ENCODE results near the gene TENT5C. TPM values are rescaled to one million over a fixed set of nuclear protein-coding genes. Genes with fewer than 3 reads are reported as not detected.

Gene TENT5C
- total and polyA plus RNA-seq, 9 of the 15 experiments (the other 6 are each of a cell fraction or from before 2014, with no cell fraction given), result 1.8 to 7.7 (median 4.0) TPM

DNA sequence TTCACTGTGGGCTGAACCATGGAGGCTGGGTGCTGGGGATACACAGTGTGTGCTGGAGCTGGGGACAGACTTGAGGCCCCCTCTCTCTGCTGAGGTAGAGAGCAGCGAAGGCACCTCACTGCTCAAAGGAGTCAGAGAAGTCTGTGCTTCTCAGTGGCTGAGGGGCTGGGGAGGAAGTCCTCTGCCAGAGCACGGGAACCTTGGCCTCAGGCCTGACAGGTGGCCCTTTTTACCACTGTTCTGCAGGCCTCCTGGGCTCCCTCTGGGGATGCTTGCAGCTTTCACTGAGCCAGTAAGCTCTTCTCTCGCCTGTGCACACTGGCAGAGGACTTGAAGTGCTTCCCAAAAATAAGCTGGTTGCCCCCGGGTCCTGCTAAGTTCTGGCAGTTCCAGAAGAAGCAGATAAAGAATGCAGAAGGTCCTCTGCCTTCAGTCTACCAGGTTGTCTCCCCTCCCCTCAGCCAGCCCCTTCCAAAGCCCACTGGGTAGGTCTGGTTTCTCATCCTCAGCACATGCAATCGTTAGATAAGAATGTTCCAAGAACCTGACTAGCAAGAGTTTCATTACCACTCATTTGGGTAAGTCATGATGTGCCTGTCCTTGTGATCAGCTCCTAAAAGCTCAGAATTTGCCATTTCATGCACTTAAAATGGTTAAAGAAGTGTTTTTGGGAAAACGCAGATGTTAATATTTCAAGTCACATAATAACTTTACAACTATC lies 53.9 kb downstream of the TENT5C start (continued):
- TF ChIP-seq SIRT6 (IDR thresholded peaks at IDR 0.05; ENCODE audit: low read depth, low read length) (no peak), HES1 (IDR thresholded peaks at IDR 0.05; ENCODE audit: low read depth) (no peak), ZBTB11 (CRISPR knock-in tag; IDR thresholded peaks at IDR 0.05) (no peak), ZNF830 (CRISPR knock-in tag; IDR thresholded peaks at IDR 0.05) (no peak), E2F5 (CRISPR knock-in tag; IDR thresholded peaks at IDR 0.05) (no peak), FOXK2 (conservative IDR thresholded peaks at IDR 0.05 in 1 of 2, IDR thresholded peaks at IDR 0.05 in 1 of 2; ENCODE audit: low read depth in 2 of 2) (peak in 1 of 2 experiments; percentile 42; a peak in 1 of 4 replicates), NUFIP1 (IDR thresholded peaks at IDR 0.05; ENCODE audit: partially characterized antibody) (no peak), POU5F1 (IDR thresholded peaks at IDR 0.05; ENCODE audit: borderline replicate concordance, low read depth, low read length, partially characterized antibody) (no peak), ARID4B (CRISPR knock-in tag; IDR thresholded peaks at IDR 0.05) (no peak), KAT7 (CRISPR knock-in tag; IDR thresholded peaks at IDR 0.05; ENCODE audit: borderline replicate concordance) (no peak), ZNF77 (CRISPR knock-in tag; IDR thresholded peaks at IDR 0.05) (no peak)
- TF ChIP-seq, protein P1, sequence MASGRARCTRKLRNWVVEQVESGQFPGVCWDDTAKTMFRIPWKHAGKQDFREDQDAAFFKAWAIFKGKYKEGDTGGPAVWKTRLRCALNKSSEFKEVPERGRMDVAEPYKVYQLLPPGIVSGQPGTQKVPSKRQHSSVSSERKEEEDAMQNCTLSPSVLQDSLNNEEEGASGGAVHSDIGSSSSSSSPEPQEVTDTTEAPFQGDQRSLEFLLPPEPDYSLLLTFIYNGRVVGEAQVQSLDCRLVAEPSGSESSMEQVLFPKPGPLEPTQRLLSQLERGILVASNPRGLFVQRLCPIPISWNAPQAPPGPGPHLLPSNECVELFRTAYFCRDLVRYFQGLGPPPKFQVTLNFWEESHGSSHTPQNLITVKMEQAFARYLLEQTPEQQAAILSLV (tag; IDR thresholded peaks at IDR 0.05), result no peak
- TF ChIP-seq, protein P2, sequence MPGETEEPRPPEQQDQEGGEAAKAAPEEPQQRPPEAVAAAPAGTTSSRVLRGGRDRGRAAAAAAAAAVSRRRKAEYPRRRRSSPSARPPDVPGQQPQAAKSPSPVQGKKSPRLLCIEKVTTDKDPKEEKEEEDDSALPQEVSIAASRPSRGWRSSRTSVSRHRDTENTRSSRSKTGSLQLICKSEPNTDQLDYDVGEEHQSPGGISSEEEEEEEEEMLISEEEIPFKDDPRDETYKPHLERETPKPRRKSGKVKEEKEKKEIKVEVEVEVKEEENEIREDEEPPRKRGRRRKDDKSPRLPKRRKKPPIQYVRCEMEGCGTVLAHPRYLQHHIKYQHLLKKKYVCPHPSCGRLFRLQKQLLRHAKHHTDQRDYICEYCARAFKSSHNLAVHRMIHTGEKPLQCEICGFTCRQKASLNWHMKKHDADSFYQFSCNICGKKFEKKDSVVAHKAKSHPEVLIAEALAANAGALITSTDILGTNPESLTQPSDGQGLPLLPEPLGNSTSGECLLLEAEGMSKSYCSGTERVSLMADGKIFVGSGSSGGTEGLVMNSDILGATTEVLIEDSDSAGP (CRISPR knock-in tag; IDR thresholded peaks at IDR 0.05), result 0 out of 2 replicates have a peak, but pooled peaks have one; percentile 50

All from K562 (cell line).